NK-92 (cell line): Measurements from ENCODE around the gene ASTN2.

Experiments
- DNase-seq: peaks from one replicate; lab custom pipeline; 2025; ENCODE audit not compliant: unreplicated experiment; lab: John Stamatoyannopoulos, UW

ASTN2 gene

DNA sequence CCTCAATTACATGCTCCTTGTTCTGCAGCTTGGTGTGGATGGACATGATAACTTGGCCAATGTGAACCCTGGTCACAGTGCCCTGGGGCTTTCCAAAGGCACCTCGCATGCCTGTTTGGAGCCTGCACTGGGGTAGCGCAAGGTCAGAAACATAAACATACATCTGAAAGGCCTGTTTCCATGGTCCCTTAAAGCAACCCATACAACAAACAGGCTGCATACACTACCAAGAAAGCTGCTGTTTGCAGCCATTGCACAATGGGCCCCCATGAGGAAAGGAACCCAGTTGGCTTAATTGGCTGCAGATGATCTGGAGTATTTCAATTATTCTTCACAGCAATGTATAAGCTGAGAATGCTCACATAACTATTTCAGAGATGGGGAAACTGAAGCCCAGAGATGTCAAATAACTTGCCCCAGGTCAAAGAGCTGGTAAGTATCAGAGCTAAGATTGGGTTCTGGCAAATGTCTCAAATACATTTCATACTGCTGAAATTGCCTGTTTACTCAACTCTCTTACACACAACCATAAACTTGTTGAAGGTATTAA, 233.9 kb downstream of the ASTN2 start:
- no peak for DNase-seq

DNA sequence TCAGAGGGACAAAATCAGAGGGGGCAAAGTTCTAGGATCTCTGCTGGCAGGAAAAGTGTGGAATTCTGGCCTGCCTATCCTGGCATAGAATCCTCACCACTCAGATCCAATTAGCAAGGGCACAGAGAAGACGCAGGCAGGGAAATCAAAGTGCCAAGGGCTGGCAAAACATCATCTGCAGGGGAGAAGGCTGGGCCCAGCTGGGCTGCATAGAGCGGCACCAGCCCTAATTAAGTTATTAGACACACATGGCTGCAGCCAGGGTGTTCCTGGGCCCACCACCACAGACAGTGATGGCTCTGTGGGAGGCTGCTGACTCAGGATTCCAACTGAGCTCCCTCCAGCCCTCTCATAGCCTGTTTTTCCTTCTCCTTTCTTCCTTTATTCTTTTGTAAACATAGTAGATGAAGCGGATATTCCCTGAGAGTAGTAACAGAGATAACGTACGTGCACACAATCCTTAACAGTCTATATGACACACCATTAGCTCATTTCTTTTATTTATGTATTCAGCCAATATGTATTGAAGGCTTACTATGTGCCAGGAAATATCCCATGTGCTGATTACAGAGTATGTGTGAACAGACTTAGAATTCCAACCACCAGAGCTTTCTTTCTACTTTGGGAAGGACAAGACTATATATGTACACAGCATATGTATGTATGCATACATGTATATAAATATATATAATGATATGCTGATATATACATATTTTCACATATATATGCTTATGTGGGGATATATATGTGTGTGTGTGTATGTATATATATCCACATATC, 236.1 kb downstream of the ASTN2 start:
- no peak for DNase-seq

DNA sequence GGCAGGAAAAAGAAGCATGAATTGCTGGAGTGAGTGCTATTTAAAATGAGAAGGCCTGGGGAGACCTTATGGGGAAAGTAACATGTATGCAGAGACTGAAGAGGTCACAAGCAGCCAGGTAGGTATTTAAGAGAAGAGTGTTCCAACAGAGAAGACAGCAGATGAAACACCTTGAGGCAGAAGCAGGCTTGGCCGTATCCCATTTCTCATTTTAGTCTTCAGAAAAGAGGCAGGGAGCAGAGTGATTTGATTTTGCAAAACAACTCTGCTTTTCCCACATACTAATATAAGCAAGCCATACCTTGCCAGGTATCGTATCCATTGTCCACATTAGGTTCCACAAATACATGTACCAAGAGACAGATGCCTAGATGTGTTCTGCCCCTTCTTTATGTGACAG, 244.3 kb downstream of the ASTN2 start:
- DNase-seq: no peak

DNA sequence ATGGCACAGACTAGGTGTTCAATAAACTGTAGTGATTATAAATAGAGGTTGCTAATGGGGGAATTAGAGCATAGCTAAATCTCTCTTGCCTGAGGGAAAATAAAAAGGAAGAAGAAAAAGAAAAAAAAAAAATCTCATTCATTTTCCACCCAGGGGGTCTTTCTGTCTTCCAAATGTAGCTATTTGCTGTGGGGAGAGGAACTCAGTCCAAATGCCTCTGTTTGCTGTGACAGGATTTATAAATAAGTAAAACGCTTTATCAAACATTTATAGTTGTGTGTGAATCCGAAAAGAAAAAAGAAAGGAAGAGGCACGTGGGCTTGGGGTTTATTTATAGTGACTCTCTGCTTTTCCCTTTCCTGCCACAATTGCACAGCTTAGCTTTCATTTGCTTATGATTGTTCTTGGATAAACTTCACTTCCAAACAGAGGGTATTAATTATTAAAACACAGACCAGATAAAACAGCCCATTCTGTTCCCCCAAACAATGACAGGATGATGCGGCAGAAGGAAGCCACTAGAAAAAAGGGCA, 245.7 kb downstream of the ASTN2 start:
- no peak for DNase-seq

DNA sequence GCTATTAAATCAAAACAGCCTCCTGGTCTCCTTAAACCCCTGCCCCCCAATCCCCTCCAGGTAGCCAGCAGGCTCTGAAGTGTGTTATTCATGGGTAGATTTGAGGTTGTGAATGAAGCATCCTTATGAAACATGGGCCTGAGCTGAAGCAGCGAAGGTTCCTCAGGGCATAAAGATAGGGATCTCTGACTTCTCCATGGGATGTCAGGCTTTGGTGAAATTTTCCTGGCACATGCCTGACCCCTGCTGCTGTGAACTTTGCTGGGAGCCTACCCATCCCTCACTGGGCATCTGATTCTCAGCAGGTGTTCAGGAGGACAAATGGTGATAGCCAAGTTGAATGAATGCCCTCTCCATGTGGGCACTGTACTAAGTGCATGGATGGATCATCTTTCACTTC, 250.3 kb downstream of the ASTN2 start:
- no peak for DNase-seq

DNA sequence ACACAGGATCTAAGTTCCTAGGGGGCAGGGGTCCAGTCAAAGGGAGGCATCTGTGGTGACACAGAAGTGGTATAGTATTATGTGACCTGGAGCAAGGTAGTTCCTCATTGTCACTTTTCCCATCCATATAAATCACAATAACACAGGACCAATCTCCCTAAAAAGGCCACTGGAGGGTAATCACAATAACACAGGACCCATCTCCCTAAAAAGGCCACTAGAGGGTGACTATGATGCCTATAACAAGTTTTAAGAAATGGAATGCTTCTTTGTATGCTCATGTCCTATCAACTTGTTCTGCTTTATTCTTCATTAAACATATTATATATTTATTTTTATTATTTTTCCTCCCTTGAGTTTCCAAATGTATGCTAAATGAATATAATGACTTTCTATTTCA, 254.6 kb downstream of the ASTN2 start:
- no peak for DNase-seq

DNA sequence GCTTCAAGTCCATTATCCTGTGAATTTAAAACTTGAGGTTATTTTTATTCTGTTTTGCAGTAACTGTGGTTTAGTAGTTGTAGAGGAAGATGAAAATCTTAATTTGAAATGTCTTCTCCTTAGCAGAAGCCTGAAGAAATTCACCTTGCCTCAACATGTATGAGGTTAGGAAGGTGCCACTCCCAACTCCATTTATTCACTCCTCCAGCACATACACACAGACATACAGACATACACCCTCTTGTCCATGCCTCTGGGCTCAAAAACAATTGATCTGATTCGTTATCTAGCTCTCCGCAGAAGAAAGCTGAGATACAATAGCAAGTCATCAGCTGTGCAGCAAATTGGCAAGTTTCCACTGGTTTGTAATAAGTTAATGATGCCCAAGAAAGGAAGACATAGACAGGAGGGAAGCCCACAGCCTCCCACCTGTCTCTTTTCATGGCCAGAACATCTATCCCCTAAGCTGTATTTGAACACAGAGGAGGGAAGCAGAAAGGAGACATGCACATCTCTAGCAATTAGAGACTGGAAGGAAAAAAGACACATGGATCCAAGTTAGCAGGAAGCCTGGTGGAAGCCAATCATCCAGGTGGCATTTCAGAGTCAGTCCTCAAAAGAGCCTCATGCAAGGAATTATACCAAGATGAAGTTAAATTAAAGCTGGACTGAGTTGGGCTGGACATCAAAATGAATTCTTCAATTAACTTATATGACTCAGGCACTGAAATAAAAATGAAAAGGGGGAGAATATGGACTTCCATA, 257.9 kb downstream of the ASTN2 start:
- no peak for DNase-seq

DNA sequence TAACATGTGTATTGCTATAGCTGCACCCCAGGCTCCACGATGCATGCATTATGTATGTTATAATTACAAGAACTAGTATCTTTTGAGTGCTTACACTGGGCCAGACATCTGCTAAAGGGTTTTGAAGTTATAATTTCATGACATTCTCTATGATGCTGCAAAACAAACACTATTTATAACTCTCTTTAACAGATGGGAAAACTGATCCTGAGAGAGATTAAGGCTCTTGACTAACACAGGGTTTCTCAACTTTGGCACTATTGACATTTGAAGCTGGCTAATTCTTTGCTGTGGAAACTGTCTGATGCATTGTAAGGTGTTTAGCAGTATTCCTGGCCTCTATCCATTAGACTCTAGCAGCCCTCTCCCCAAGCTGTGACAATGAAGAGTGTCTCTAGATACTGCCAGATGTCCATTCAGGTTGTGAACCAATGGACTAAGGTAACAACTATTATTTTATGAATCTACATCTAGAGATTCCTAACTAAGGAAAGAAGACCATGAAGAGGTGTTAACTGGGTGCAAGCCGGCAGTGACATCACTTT, 258.6 kb downstream of the ASTN2 start:
- no peak for DNase-seq

DNA sequence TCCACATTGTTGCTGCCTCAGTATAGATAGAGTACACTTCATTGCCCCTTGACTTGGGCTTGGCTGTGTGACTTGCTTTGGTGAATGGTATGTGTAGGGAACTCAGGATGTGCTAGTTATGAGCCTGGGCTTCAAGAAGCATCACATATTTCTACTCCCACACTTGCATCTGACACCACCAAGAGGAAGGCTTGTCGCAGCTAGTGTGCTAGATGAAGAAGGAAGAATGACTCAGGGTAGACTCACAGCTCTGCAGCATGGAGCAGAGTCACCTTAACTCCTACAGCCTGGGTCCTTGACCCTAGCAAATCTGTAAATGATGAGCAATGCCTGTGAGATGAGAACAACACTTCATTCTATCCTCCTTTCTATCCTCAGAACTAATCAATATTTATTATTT, 261.8 kb downstream of the ASTN2 start:
- no peak for DNase-seq

DNA sequence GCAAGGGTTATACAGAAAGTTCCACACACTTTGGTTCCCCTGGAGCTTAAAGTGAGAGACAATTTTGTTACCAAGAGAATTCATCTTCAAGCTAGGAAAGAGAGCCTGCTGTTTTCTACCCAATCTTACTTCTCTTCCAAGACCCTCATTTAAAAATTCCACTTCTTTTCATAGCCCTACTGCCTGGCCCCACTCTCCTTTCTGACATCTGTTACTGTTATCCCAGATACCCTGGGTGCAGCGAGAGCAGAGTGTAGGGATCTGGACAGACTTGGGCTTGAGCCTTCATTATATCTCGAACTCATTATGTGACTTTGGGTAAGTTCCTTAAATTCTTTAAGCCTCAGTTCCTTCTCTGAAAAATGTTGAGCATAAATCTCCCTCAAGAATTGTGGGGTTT, 263.1 kb downstream of the ASTN2 start:
- no peak for DNase-seq

DNA sequence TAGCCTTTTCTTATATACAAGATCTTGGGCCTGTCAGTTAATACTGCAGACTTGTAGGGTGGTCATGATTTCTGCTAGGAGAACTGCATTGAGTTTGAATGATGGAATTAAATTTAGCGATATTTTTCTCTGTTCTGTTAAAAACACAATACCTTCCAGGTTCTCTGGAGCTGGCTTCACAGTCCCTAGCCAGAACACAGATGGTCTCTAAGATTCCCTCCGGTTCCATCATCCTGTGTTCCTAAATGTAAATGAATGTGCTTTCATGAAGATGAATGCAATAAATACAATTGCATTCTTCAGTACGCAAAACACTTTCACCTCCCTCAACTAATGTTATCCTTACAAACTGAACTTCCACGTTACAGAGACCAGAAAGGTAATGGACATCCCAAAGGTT, 264.9 kb downstream of the ASTN2 start:
- no peak for DNase-seq

DNA sequence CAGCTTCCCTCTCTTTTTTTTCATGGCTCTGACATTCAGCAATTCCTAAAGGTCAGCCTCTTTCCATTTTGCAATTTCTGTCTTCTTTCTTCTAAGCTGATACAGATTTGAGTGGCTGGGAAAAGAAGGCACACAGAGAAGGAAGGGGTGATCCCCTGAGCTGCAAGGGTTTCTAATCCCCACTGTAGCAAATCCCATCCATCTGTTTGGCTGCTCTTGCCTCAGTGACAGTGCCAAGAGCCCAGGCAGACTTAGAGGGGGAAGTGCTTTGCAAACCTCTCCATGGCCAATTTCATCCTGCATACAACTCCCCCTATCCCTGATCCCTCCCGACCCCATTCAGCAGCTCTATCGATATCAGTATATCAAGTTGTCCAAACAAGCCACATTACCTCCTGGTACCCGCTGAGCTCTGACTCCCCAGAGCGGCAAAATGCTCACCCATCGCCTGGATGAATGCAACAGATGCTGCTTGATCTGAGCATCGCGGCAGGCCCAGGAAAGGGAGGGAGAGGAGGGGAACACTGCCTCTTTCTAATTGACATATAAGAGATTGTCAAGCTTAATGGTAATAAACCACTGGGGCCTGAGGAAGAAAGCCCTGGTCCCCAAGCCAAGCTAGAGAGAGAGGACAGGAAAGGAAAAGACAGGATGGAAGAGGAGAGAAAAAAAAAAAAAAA, 268.9 kb downstream of the ASTN2 start:
- DNase-seq: no peak

DNA sequence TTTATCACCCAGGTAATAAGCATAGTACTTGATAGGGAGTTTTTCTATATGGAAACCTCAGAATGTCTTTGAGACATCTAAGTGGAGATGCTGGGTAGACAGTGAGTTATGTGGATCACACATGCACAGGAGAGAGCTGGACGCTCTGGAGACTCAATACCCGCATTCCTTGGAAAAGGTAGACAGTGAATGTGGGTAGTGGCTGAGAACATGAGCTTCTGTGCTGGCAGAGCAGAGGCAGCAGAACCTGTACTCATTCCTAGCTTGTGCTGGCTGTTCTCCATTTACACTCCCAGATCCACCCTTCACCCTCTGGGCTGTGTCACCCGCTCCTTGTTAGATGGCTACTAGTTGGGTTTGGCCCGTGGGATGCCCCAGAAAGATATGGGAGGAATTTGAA, 269.8 kb downstream of the ASTN2 start:
- no peak for DNase-seq

DNA sequence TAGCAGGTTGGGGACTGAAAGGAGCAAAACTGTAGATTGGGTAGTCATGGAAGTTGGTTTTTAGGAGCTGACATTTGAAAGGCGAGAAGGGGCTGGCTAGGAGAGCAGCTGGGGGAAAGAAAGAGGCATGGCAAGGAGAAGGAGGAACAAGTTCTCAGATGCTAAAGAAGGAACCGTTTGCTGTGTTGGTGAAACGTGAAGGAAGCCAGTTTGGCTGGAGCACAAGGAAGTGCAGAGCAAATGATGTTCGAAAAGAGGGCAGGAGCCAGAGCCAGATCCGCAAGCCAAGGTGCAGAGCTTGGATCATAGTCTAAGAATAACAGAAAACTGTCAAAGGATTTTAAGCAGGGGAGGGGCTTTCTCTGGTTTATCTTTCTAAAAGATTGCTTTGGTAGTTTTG, 276.6 kb downstream of the ASTN2 start:
- no peak for DNase-seq

DNA sequence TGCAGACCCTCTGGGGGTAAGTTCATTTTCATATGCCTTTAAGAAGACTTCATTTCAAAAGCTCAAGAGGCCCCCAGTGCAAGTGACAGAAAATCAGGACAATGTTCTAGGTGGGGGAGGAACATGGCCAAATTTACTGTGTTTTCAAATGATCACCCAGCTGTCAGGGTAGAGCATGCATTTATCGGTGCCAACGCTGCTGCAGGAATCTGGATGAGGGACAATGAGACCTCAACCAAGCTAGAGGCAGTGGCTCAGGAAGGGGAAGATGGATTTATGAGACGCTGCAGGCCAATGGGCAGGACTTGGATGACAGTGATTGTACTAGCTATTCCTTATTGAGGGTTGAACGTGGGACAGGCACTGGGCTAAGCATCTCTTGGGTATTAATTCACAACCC, 278.4 kb downstream of the ASTN2 start:
- no peak for DNase-seq

DNA sequence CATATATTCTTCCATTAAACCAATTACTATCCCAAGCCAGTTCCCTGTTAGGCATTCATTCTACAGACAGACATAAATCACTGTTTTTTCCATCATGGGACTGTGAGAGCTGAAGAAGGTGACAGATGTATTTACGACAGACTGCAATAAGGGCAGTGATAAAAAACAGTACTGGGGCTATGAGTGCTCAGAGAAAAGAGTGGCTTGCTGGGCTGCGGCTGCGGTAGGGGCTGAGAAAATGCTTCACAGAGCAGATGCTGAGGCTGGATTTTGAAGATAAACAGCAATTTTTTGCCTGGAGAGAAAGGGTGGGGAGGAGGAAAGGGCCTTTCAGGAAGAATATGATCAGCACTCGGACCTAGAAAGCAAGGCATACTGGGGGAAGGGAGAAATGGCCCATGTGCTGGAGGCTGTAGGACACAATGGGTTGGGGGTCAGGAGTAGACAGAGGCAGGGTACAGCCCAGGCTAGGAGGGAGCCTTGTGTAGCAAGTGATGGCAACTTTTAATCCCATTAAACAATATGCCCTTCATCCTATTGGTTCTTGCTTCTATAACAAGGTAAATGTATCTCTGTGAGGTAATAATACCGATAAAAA, 279.3 kb downstream of the ASTN2 start:
- no peak for DNase-seq

DNA sequence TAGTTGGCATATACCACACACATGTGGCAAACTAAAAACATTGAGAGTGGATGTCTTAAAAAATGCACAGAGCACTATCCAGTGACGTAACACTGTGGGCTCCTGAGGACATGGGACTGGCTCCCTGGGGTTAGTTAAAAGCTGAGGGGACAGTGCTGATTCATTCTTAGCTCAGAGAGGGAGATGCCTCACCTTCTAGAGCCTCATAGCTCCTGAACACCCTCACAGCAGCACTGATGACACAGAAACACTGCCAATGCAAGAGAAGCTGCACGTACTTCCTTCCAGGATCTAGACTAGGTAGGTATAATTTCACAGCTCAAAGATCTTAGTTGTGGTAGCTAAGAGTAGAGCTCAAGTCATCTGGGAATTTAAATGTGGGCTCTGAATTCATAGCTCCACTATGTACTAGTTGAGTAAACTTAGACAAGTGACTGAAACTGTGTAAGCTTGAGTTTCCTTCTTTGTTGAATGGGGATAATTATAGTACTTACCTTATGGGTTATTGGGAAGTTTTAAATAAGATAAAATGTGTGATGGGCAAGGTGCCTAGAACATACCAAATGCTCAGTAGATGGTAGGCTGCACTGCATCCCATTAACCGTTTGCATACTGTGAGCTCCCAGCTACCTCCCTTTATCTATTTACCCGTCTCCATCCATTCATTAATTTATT, 279.9 kb downstream of the ASTN2 start:
- no peak for DNase-seq

DNA sequence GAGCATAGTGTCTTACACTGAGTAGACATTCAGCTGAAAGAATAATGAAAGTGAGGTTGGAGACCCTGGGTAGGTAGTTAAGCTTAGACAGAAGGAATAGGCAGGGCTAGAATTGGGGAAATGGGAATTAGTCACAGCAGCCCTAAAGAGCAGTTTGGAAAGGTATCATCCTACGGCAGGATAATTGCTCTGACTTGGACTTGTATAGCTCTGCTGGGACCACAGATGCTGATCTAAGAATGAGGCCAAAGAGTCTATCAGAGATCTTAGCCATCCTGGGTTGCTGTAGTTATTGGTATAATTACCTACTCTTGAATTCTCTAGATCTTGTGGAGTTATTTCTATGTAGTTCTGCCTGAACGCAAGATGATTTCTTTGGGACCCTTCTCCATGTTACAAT, 288.0 kb downstream of the ASTN2 start:
- DNase-seq: no peak

DNA sequence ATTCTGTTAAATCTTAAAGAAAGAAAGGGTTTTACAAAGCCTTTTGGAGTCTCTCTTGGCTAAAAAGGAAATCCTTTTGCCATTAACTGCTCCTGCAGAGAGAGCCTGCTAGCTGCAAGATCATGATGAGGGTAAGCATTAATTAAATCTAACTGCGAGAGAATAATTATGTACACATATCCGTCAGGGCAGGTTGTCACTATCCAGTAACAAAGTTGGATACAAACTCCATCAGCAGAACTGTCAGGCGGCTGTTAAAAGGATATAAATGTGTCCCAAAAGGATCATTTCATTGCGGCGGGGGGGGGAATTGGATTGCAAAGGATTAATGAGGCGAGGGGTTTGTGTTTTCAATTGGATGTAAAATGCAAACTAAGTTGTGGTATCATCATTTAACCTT, 289.3 kb downstream of the ASTN2 start:
- DNase-seq: no peak

DNA sequence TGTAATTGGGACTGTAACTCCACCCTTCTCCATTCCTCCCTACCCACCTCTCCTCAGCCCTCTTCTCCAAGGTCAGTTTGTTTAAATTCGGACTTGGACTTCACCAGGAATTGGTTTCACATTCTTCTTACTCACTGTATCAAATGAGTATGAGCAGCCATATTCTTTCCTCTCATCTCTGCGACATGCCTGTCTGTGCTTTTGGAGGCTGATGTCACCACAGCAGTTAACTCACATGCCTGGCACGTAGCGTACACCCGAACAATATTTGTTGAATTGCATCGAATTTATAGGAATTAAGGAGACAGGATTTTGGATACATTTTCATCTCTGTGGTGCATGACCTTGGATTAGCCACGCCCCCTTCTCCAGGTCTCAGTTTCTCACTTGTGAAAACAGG, 291.1 kb downstream of the ASTN2 start:
- no peak for DNase-seq
